Prostate gland (tissue), 2 donors: Measurements from ENCODE around the gene DOCK7. TPM values are rescaled to one million over a fixed set of nuclear protein-coding genes. Genes with fewer than 3 reads are reported as not detected.
A peak's percentile ranks its signal among the peaks of the same experiment; 100 is the strongest.

Source experiments
- DNase-seq: peaks from one replicate; pipeline ENCODE4 v3.0.0-alpha.2; 2019; ENCODE audit warnings: low spot score
- H3K27ac ChIP-seq, 2 donors: fragments of 200-600 bp; sonication (generic); 2 replicates each; pipeline ENCODE4 v1.5.1; 2017 to 2019
- H3K27me3 ChIP-seq: fragments of 200-600 bp; sonication (generic); replicated peaks from 2 replicates; pipeline ENCODE4 v1.5.1; 2019; ENCODE audit not compliant: insufficient read depth
- H3K36me3 ChIP-seq, 2 donors: fragments of 200-600 bp; sonication (generic); 1 replicate in 1 of 2; 2 replicates in 1 of 2; pipeline versions ENCODE4 v1.5.1 to v1.8.1; 2017 to 2019
- H3K4me1 ChIP-seq: fragments of 200-600 bp; sonication (generic); replicated peaks from 2 replicates; pipeline ENCODE4 v1.5.1; 2019
- H3K4me3 ChIP-seq, 2 donors: fragments of 200-600 bp; sonication (generic); 2 replicates each; pipeline ENCODE4 v1.5.1; 2017 to 2019
- H3K9me3 ChIP-seq: fragments of 200-600 bp; sonication (generic); 2 replicates; pipeline ENCODE4 v1.5.1; 2017
- CTCF ChIP-seq, 4 experiments: fragments of 200-600 bp in 2 of 4; fragments of 450-650 bp in 2 of 4; sonication (generic) in 2 of 4; IDR thresholded peaks; 1 replicate in 3 of 4; 2 replicates in 1 of 4; pipeline ENCODE4 v1.5.1; 2016 to 2019; ENCODE audit warnings: antibody characterized with exemption in 4 of 4, mild to moderate bottlenecking in 2 of 4, moderate library complexity in 2 of 4
- POLR2A ChIP-seq: fragments of 450-650 bp; IDR thresholded peaks from one replicate; pipeline ENCODE4 v1.6.1; 2016; ENCODE audit warnings: antibody characterized with exemption, mild to moderate bottlenecking
- POLR2AphosphoS5 ChIP-seq: sonication (generic); formaldehyde crosslinking; IDR thresholded peaks from one replicate; pipeline ENCODE4 v1.6.1; 2017; ENCODE audit warnings: antibody characterized with exemption
- WGBS: methylation state at CpG from one replicate; pipeline ENCODE4 v1.1.5; 2018; 5-methylcytosine and 5-hydroxymethylcytosine counted together
- intact Hi-C: fragments of 100-400 bp; cut with DNase I; formaldehyde crosslinking; loops from one replicate; pipeline ENCODE4 v1.14.2; 2022
- total RNA-seq, 2 donors: library from RNA; depleted of rRNA; stranded (reverse); fragments of >200 nt; gene quantifications; one replicate each; pipeline ENCODE4 v1.1.0, GENCODE V29; 2016

Gene DOCK7
- total RNA-seq, 2 donors from 2014 or later: 43.4 to 56.4 TPM

- Histone ChIP-seq H3K4me3 (no peak overlapping the region), H3K27ac (no peak overlapping the region), H3K4me1 (no peaks in the 10 kb centered on the region), H3K36me3 (peaks cover 0 to 2% of the 10 kb centered on the region in 2 donors), H3K27me3 (no peaks in the 10 kb centered on the region), H3K9me3 (no peaks in the 10 kb centered on the region)
- TF ChIP-seq CTCF (IDR thresholded peaks at IDR 0.05) (no peak), POLR2A (no peak), POLR2AphosphoS5 (no peak)
- intact Hi-C loops: no loop called here
- WGBS: 70% methylated on average over 4 of the region's 4 CpGs
- DNase-seq: no peak
These were observed 248.4 kb downstream of the DOCK7 start for GRCh38 chr1:62439652-62440371.

- TF ChIP-seq CTCF (IDR thresholded peaks at IDR 0.05): no peak
- TF ChIP-seq POLR2AphosphoS5: no peak
- no peak for TF ChIP-seq POLR2A
These were observed 250.0 kb downstream of the DOCK7 start for GRCh38 chr1:62438163-62438562.

GRCh38 chr1:62437273-62437940 is 250.8 kb downstream of the DOCK7 start:
- no peaks in the 10 kb centered on the region for H3K27me3 ChIP-seq
- no peaks in the 10 kb centered on the region for H3K9me3 ChIP-seq
- under 1% methylated on average over 65 of the region's 68 CpGs for WGBS
- H3K36me3 ChIP-seq: no peaks in the 10 kb centered on the region
- H3K4me1 ChIP-seq: no peaks in the 10 kb centered on the region
- intact Hi-C loops: no loop called here
- H3K4me3 ChIP-seq: peak overlapping the region; percentile 85 to 88
- DNase-seq: peak; percentile 49
- TF ChIP-seq POLR2A: no peak
- no peak for TF ChIP-seq POLR2AphosphoS5
- no peak for TF ChIP-seq CTCF (IDR thresholded peaks at IDR 0.05)
- H3K27ac ChIP-seq: peak overlapping the region; percentile 97 to 98

More at GRCh38 chr1:62438163-62438562, 250.0 kb downstream of the DOCK7 start:
- peak overlapping the region in 1 of 2 donors; percentile 97 for H3K27ac ChIP-seq
- H3K36me3 ChIP-seq: peaks cover 0 to under 1% of the 10 kb centered on the region in 2 donors
- no peaks in the 10 kb centered on the region for H3K27me3 ChIP-seq
- intact Hi-C loops: no loop called here
- no peak for DNase-seq
- peak overlapping the region; percentile 85 to 88 for H3K4me3 ChIP-seq
- no peaks in the 10 kb centered on the region for H3K4me1 ChIP-seq
- H3K9me3 ChIP-seq: no peaks in the 10 kb centered on the region
- WGBS: 1% methylated on average over 7 of the region's 7 CpGs

- H3K9me3 ChIP-seq: no peaks in the 10 kb centered on the region
- DNase-seq: no peak
- intact Hi-C loops: no loop called here
- peak within 1 kb of the TSS; percentile 97 to 98 for H3K27ac ChIP-seq
- WGBS: under 1% methylated on average over 59 of the region's 76 CpGs
- TF ChIP-seq POLR2AphosphoS5 (peak; percentile 24), CTCF (IDR thresholded peaks at IDR 0.05) (no peak), POLR2A (peak; percentile 55)
- no peaks in the 10 kb centered on the region for H3K36me3 ChIP-seq
- peak within 1 kb of the TSS; percentile 85 to 88 for H3K4me3 ChIP-seq
- no peaks in the 10 kb centered on the region for H3K27me3 ChIP-seq
- no peaks in the 10 kb centered on the region for H3K4me1 ChIP-seq
These were observed 251.5 kb downstream of the DOCK7 start, which contains the start of gene USP1 for GRCh38 chr1:62436466-62437272. Gene USP1 (plus strand): TSS chr1:62437049. CDS start chr1:62439868, 2,819 bp downstream.
